ENCODE measurements around the gene DQX1.
"Not testable (repeated sequence)": the region's sequence is repeated elsewhere in the genome, so short reads cannot be mapped to it uniquely, and the experiment has no call there.

The DQX1 gene

GRCh38 chr2:74525717-74526648 lies at the start of gene DQX1:
DQX1 (minus strand) TSS chr2:74526231; CDS start chr2:74525729, 502 bp downstream.
- intact Hi-C loops (cut with DNase I), result no loop called here
- peak in 1 of 10 donors; percentile 79 for DNase-seq

- intact Hi-C loops (cut with DNase I), result no loop called here
- no peak for DNase-seq
These were observed 49.3 kb upstream of the DQX1 start for GRCh38 chr2:74575320-74575719.

GRCh38 chr2:74573747-74574562 lies 47.9 kb upstream of the DQX1 start:
- intact Hi-C loops (cut with DNase I), result no loop called here
- DNase-seq, result no peak

- intact Hi-C loops (cut with DNase I), result no loop called here
These were observed 46.3 kb upstream of the DQX1 start for GRCh38 chr2:74572178-74572925.

GRCh38 chr2:74571058-74571457 lies 45.0 kb upstream of the DQX1 start:
- DNase-seq, result no peak
- intact Hi-C loops (cut with DNase I), result no loop called here

More at GRCh38 chr2:74572178-74572925, 46.3 kb upstream of the DQX1 start:
- DNase-seq, result no peak

GRCh38 chr2:74569686-74570085 lies 43.7 kb upstream of the DQX1 start:
- no peak for DNase-seq
- intact Hi-C loops (cut with DNase I), result no loop called here

- intact Hi-C loops (cut with DNase I), result no loop called here
- DNase-seq, result no peak
These were observed 41.9 kb upstream of the DQX1 start for GRCh38 chr2:74567881-74568280.

- intact Hi-C loops (cut with DNase I), result no loop called here
- no peak for DNase-seq
These were observed 40.7 kb upstream of the DQX1 start for GRCh38 chr2:74566754-74567085.

GRCh38 chr2:74566076-74566753 lies 40.2 kb upstream of the DQX1 start:
- intact Hi-C loops (cut with DNase I), result no loop called here
- DNase-seq, result no peak

GRCh38 chr2:74564222-74564621 lies 38.2 kb upstream of the DQX1 start:
- intact Hi-C loops (cut with DNase I), result no loop called here
- no peak for DNase-seq

- intact Hi-C loops (cut with DNase I), result no loop called here
- no peak for DNase-seq
These were observed 36.2 kb upstream of the DQX1 start for GRCh38 chr2:74562126-74562775.

- DNase-seq; intact Hi-C loops (cut with DNase I): not testable (repeated sequence)
These were observed 35.0 kb upstream of the DQX1 start for GRCh38 chr2:74561022-74561421.

- no peak for DNase-seq
- intact Hi-C loops (cut with DNase I), result no loop called here
These were observed 34.6 kb upstream of the DQX1 start for GRCh38 chr2:74560591-74560990.

- intact Hi-C loops (cut with DNase I), result no loop called here
- DNase-seq, result no peak
These were observed 33.9 kb upstream of the DQX1 start for GRCh38 chr2:74559912-74560311.

GRCh38 chr2:74558284-74559230 lies 32.5 kb upstream of the DQX1 start:
- DNase-seq, result no peak
- intact Hi-C loops (cut with DNase I), result no loop called here

- DNase-seq, result no peak
- intact Hi-C loops (cut with DNase I), result no loop called here
These were observed 30.9 kb upstream of the DQX1 start for GRCh38 chr2:74556831-74557370.

GRCh38 chr2:74556159-74556558 lies 30.1 kb upstream of the DQX1 start:
- intact Hi-C loops (cut with DNase I), result no loop called here
- no peak for DNase-seq

- peak in 1 of 10 donors; percentile 86 for DNase-seq
- intact Hi-C loops (cut with DNase I), result no loop called here
These were observed 29.6 kb upstream of the DQX1 start for GRCh38 chr2:74555610-74556103.

Data from posterior cingulate gyrus (tissue), 11 donors.